ENCODE results near the gene TCL1A.
"Not testable (repeated sequence)": the region's sequence is repeated elsewhere in the genome, so short reads cannot be mapped to it uniquely, and the experiment has no call there.

Gene TCL1A

DNA sequence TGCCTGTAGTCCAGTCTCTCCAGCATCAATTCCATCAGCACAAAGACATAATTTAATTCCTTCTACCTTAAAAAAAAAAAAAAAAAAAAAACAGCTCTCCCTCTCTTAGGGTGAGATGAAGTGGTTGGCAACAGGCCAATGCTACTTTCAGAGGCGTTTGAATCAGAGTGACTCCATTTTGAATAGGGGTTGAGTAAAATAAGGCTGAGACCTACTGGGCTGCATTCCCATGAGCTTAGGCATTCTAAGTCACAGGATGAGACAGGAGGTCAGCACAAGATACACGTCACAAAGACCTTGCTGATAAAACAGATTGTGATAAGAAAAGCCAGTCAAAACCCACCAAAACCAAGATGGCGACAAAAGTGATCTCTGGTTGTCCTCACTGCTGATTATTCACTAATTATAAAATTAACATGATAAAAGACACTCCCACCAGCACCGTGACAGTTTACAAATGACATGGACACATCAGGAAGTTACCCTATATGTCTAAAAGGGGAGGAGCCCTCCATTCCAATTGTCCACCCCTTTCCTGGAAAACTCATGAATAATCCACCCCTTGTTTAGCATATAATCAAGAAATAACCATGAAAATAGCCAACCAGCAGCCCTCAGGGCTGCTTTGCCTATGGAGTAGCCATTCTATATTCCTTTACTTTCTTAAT, 34.6 kb downstream of the TCL1A start:
- DNase-seq (ENCODE audit: extremely low read depth in 1 of 2, low read depth in 1 of 2): no peak

DNA sequence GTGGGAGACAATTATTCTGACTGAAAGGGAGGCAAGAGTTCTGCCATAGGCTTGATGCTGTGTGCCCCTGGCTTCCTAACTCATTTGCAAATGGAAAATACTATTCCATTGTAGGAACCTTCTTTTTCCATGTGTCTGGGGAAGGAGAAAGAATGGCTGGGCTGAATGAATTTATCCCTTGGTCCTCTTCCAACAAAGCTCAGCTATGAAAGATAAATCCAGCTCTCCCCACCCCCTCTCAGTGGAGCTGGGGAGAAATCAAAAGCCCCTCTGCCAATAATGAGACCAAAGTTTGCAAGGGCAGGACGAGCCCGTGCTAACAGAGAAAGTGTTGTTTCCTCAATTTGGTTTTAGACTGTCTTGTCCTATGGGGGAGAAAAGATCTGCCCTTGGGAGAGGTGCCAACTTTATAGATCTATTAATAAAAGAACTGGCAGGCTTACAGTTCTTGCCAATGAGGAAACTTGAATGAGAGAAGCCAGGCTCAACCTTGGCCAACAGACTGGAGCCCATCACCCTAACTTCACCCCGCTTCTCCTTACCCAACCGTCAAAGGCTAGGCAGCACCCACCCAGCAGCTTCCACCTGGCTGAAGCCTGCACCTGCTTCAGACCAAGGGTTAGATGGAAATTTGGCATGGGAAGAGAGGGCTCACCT, 36.6 kb downstream of the TCL1A start:
- DNase-seq (ENCODE audit: extremely low read depth in 1 of 2, low read depth in 1 of 2): no peak

DNA sequence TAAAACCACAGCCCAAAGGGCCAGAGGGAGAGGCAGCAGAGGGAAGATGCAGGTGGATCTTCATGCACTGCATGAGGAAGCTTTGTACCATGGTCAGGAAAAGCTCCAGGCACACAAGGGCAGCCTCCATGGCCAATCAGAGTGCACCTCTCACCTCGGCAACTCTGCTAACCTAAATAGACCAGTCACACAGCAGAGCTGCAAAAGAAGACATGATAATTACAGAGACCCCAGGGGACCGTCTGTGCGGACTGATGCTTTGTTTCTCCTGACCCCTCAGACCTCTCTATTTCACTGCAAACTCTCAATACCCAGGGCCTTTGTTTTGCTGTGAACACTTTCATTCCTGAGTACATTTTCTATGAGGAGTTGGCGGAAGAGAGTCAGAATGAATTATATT, 38.4 kb downstream of the TCL1A start:
- DNase-seq (ENCODE audit: extremely low read depth in 1 of 2, low read depth in 1 of 2): no peak

DNA sequence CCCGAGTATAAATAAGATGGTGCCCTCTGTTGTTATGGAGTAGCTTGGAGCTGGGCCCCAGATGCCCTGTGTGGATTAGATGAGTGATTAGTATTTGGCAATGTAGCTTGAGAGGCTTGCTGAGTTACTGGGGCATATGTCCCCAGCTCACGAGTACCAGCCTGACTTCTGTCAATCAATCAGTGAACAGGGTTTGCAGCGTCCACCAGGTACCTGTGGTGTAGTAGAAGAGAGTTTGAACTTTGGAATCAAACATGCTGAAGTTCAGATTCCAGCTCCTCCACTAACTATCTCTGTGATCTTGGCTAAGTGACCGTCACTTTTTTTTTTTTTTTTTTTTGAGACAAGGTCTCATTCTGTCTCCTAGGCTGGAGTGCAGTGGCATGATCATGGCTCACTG, 39.3 kb downstream of the TCL1A start:
- DNase-seq (ENCODE audit: extremely low read depth in 1 of 2, low read depth in 1 of 2): no peak

DNA sequence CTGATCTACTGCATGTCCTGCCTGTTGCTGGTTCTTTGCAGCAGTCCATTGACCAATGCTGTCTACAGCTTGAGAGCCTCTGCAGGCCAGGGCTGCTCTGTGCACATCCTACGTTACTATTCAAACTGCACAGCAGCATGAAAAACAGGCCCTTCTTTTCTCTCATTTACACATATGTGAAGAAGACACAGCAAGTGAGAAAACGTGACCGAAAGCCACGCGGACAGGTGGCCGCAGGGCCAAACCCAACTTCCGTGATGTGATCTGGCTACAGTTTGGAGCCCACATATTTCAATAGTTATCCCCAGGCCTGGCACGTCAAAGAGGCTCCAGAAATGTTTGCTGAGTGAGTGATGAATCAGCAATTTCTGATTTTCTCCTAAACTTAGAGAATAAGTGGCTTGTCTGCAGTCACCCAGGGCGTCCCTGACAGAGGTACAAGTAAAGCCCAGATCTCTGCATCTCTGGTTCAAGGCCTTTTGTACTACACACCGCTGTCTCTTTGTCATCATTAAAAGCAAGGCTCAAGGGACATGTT, 45.6 kb downstream of the TCL1A start:
- DNase-seq (ENCODE audit: extremely low read depth in 1 of 2, low read depth in 1 of 2): no peak

DNA sequence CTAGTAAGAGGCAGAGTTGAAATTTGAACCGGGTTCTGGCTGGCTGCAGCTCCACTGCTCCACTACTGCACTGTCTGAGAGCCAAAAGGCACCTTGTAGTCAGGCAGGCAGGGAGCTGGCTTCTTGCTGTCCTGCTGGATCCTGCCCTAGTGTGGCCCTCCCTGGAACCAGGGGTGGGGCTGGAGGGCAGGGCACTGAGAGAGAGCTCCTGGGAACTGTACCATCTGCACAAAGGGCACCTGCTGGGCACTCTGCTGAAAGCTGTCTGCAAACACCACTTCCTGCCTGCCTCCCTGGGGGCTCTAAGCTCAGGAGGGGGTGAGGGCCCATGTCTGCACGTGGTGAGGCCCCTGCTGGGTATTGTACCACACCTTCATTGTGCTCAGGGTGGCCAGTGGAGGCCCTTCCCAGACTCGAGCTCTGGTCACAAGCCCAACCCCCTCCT, 46.7 kb downstream of the TCL1A start:
- DNase-seq (ENCODE audit: extremely low read depth in 1 of 2, low read depth in 1 of 2): no peak

DNA sequence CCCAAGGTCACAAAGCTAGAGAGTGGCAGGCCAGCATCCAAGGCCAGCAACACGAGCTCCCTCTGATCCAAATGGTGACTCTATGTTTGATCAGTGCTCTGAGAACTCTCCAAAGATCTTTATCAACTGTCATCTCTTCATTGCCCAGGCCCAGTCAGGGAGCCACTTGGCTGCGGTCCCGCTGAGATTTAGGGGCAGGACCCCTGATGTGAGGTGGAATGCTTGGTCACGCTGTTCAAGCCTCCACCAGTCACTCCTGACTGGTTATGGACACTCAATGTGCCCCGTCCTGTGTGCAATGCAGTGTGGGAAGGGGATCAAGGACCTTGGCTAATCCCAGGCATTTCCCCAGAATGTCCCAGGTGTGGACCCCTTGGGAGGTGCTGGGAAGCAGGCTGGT, 47.5 kb downstream of the TCL1A start:
- no peak for DNase-seq (ENCODE audit: extremely low read depth in 1 of 2, low read depth in 1 of 2)

DNA sequence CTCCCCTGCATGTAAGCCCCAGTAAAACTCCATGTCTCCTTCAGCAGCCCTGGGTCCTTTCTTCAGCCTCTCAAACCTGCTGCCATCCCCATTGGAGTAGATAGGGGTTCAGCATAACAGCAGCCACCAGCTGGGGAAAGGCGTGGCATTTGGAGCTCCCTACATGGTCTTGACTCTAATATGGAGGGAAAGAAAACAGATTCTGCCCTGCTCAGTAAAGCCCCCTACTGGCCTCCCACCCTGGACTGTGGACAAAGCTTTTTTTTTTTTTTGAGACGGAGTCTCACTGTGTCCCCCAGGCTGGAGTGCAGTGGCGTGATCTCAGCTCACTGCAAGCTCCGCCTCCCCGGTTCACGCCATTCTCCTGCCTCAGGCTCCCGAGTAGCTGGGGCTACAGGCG, 48.4 kb downstream of the TCL1A start:
- DNase-seq (ENCODE audit: extremely low read depth in 1 of 2, low read depth in 1 of 2): not testable (repeated sequence)

DNA sequence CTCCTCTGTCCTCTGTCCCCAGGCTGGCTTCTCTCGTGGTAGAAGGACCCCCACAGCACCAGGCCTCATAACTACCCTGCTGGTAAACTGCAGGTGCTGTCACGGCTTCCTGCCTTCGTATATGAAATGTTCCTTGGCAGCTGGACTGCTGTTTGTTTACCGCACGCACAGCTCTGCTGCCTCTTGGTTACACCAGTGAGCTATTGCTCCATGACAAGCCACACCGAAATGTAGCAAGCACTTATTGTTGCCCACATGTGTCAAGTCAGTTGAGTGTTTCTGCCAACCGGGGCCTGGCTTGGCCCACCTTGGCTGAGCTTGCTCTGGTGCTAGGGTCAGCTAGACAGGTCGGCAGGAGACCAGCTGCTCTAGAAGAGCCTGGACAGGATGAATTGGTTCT, 49.4 kb downstream of the TCL1A start:
- no peak for DNase-seq (ENCODE audit: extremely low read depth in 1 of 2, low read depth in 1 of 2)

DNA sequence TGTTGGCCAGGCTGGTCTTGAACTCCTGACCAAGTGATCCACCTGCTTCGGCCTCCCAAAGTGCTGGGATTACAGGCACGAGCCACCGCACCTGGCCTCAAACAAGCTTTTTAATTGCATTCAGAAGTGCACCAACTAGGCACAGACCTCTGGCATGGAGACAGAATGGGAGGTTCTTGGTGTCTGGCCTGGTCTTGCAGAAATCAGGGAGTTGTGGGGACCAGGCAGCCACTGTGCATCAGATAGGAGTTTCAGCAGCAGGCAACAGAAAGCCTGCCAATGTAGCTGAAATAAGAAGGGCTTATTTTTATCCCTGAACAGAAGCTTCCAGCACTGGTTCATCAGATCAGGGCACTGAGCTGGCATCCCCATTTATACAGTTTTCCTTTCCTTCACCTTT, 49.9 kb downstream of the TCL1A start:
- DNase-seq (ENCODE audit: extremely low read depth in 1 of 2, low read depth in 1 of 2): no peak

DNA sequence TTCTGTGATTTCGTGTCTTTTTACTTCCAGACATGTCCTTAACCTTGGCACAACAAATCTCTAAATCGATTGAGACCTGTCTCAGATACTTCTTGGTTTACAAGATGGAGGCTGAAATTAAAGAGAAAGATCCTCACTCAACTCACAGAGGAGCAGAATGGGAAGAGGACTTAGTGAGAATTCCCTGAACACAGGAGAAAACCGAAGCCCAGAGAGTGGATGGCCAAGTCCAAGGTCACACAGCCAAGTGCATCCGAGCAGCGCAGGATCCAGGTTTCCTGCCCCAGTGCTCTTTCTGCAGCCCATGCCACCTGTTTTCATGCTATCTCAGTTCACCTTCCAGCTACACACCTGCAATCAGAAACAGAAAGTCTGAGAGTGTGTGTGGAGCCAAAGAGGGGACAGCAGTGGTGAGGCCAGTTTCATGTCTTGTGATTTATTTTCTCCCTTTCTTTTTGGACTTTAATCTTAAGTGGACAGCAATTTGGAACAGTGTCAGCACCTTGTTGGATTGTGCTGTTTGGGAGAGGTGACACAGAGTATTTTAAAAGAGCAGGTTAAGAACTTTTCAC, 50.6 kb downstream of the TCL1A start:
- no peak for DNase-seq (ENCODE audit: extremely low read depth in 1 of 2, low read depth in 1 of 2)

DNA sequence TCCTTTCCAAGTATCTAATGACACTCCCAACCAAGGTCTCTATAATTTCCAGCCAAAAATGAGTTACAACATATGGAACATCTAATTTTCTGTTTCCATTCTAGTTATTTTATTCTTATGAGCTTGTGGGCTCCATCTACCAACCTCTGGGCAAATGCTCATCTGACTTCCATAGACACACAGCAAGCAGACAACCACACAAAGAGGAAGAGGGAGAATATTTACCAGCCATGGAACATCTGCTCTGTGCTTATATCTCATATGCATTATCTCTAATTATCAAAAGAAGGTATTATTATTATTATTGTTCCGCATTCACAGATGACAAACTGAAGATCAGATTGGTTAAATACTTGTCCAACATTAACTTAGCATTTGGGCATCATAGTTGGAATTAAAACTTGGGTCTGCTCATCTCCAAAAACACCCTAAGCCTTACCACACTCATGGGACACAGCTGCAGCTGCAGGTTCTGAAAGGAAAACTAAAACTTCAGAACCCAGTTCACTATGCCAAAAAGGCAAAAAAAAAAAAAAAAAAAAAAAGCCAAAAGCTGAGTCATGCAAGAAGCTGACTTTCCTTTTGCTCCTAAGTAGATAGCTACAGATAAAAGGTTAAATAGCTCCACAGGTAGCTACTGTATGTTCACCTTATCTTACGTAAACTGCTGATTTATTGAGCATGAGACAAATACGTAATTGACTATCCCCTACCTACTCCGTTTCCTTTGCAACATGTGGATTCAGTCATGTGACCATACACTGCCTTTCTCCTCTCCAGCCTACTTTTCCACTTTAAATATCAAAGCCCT, 51.3 kb downstream of the TCL1A start:
- DNase-seq (ENCODE audit: extremely low read depth in 1 of 2, low read depth in 1 of 2): no peak

DNA sequence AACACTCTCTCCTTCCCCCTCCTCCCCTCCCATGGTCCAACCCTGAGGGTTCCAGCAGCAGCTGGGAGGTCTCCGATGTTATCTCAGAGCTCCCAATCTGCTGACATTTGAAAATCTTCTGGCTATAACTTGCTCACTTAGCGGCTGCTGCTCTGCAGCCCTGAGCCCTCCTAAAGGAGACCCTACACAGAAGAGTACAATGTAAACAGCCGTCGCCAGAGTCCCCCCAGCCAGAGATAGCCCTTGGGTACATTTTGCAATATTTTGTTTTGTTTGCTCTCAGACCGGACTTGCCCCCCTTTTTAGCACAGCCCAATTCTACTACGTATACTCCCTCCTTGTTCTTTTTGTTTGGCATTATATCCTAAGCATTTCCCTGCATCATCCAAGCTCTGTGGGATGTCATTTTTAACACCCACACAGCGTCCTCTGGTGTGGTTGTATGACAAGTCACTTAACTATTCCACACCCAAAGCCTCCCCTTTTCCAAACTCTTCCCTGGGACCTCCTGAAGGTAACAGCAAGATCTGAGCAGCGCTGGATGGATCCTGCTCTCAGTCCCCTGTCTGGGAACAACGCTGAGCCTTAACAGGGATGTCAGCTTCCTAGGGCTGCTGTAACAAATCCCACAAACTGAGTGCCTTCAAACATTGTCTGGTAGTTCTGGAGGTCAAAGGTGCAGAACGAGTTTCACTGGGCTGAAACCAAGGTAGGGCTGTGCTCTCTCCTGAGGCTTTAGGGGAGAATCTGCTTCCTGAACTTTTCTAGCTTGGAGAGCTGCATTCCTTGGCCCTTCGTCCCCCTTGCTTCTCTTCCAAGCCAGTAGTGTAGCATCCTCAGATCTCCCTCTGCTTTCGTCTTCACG, 53.0 kb downstream of the TCL1A start:
- DNase-seq (ENCODE audit: extremely low read depth in 1 of 2, low read depth in 1 of 2): no peak

DNA sequence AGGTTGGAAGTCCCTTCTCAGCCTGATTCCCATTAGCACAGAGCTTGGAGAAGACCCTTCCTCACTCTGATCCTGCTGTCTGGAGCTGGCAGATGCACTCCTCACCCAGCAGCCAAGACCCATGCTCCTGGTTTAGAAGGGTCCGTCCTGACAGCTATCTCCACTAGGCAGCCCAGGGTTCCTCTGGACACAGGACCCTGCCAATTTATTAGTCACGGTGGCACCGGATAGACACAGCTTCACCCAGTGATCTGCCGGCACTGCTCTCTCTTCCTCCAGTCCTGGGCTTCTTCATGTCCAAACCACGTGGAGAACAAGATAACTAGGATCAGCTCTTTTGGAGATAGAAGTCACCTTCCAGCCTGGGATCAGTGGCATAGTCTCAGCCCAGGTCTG, 53.9 kb downstream of the TCL1A start:
- DNase-seq (ENCODE audit: extremely low read depth in 1 of 2, low read depth in 1 of 2): no peak

Data from stimulated activated CD8-positive, alpha-beta memory T cell treated with anti-CD3 and anti-CD28 coated beads, Interleukin-7, amount 100 ng/mL, for 48 hours (primary cell).